ENCODE measurements around the gene DACT2.

Gene DACT2

DNA sequence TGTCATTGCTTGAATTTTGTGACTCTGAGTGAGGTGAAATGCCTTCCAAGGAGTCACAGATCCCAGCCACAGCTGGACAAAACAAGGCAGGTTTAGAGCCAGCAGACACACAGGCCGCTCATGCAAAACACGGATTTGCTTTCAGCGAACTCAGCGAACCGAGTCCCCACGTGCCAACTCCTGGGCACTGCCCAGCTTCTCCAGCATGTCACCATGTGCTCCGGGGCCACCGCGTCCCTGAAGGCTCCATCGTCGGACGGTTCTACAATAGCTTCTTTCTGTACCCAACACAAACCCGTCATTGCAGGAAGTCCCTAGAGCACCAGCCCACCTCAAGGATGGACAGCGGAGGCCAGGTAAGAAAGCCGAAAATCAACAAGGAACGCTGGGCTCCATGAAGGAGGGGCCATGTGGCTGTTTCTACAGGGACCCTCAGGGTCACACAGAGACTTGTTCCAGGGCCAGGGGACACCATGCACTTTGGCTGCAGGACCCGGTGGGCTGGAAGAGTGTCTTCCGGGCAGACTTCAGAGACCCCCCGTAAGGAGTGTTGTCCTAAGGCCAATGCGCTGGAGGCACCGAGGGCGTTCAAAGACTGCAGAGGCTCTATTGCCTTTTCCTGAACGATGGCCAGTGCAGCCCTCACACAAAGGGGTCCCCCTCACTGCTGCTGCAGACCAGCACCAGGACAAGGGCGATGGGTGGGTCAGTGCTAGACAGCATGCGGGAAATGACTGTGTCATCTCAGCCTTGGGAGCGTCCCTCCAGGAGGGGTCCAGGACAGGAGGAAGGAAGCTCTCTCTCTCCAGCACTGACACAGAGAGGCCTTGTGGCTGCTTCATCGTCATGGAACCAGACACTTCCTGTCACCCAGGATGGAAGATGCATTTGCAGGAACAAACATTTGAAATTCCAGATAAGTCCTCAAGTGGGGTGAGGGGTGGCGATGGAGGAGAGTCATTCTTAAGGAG is 19.8 kb downstream of the DACT2 start:
- TF ChIP-seq, protein P1, sequence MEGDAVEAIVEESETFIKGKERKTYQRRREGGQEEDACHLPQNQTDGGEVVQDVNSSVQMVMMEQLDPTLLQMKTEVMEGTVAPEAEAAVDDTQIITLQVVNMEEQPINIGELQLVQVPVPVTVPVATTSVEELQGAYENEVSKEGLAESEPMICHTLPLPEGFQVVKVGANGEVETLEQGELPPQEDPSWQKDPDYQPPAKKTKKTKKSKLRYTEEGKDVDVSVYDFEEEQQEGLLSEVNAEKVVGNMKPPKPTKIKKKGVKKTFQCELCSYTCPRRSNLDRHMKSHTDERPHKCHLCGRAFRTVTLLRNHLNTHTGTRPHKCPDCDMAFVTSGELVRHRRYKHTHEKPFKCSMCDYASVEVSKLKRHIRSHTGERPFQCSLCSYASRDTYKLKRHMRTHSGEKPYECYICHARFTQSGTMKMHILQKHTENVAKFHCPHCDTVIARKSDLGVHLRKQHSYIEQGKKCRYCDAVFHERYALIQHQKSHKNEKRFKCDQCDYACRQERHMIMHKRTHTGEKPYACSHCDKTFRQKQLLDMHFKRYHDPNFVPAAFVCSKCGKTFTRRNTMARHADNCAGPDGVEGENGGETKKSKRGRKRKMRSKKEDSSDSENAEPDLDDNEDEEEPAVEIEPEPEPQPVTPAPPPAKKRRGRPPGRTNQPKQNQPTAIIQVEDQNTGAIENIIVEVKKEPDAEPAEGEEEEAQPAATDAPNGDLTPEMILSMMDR (conservative IDR thresholded peaks at IDR 0.05): no peak
- H3K27ac ChIP-seq: no peak overlapping the region

DNA sequence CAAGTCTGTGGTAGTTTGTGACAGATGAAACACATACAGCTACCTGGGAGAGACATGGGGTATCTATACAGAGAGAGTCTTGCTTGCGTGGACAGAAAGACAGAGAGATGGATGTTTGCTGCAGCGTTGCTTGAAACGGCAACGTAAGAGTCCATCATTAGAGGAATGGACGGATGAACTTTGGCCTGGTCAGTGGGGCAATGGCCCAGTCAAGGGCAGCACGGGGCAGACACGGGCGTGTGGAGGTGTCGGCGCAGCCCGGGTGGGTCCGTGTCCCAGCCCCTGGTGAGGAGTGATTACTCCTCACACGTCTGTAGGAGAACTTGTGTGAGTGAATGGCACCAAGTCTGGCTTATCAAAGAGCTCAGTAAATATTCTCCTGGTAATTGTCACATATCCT is 21.9 kb downstream of the DACT2 start:
- H3K27ac ChIP-seq: no peak overlapping the region
- TF ChIP-seq, protein P1 (conservative IDR thresholded peaks at IDR 0.05): no peak

DNA sequence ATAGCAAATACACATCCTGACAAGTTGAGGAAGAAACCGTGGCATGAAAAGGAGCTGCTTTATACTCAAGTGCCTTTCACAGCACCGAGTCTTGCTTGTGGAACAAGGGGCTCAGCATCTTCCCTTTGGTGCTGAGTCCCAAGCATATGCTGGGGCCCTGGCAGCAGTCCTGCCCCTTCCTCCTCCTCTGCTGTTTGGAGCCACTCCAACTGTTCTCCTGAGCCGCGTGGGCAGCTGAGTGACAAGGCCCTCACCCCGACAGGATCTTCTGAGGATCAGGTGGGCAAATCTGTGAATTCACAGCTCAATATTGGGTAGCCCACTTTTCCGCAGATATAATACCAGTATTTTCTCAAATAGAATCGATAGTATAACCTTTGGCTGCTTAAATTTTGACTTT is 24.7 kb downstream of the DACT2 start:
- TF ChIP-seq, protein P1 (conservative IDR thresholded peaks at IDR 0.05): no peak
- H3K27ac ChIP-seq: no peak overlapping the region

DNA sequence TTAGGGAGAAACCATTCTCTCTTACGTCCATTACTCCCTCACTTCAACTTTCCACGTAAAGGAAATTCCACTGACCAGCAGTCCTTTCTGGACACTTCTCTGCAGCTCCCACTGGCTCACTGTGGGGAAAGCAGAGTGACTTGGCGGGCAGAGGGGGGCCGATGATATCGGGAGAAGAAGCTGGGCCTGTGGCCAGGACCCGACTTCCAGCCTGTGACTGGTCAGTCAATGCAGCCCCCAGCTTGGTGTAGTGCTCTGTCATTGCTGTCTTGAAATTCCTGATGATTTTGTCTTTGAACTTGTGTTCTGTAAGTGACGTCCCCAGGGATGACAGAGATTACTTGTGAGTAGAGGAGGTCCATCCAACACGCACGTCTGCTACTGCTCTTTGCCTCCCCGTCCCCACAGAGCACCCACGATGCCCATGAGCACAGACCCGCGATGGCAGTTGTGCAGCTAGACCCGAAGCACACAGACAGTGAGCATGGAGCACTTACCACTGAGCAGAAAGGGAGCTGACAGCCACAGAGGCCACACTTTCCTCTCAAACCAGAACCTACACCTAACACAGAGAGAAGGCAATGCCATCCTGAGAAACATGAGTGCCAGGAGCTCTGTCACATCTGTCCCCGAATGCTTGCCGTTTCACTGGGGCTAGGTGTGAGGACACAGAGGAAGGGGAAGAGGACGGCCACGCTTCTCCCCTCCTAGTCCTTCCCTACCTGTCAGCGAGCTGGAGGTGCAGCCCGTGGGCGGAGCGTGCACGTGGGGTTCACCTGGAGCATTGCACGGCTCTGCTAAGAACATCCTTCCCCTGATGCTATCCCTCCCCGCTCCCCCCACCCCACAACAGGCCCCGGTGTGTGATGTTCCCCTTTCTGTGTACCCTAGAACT is 25.7 kb downstream of the DACT2 start:
- H3K27ac ChIP-seq: no peak overlapping the region
- TF ChIP-seq, protein P1 (conservative IDR thresholded peaks at IDR 0.05): no peak

DNA sequence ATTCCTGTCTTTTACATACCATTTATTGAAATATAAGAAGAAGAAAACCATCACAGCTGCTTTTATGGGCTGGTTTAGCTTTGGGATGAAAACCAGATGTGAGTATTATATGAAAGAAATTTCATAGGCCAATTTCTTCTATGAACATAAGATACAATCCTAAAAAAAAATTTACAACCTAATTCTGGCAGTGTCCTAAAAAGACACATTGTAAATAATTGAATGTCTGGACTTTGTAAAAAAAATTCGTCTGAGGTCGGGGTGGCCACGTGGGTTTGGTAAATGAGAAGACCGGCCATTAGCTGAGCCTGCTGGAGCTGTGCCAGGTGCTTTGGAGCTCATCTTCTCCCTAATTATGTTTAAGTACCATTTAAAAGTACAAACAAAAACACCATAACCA is 26.8 kb downstream of the DACT2 start:
- no peak overlapping the region for H3K27ac ChIP-seq
- TF ChIP-seq, protein P1 (conservative IDR thresholded peaks at IDR 0.05): no peak

DNA sequence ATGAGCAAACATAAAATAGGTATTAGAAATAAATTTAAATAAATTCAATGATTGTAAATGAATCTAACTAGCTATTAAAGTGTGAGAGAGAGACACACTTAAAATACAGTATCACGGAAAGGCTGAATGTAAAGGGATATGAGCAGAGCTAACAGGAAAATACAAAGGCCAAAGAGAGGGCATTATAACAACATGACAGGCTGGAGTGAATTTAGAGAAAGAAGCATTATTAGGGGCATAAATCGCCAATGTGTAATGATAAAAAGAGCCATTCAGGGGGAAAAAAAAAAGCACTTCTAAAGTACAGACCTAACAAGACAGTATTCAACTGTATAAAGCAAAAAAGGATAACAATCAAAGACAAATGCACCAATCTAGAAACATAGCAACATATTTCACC is 28.1 kb downstream of the DACT2 start:
- H3K27ac ChIP-seq: no peak overlapping the region
- TF ChIP-seq, protein P1 (conservative IDR thresholded peaks at IDR 0.05): no peak

DNA sequence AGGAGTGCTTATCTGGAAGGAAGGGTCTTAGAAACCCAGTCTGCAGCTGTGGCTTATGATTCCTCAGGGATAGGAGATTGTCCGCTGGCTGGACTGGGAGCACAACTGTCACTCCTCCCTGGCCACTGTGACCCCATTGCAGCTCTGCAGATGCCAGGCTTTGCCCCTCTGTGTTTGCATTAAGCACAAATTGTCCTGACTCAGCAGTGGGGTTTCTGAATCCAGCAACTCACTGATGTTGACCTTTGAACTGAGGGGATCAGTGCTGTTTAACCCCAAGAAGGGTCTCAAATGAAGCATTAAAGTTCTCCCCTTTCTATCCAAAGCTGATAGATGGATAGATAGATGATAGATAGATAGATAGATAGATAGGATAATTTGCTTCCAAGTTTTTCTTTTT is 29.5 kb downstream of the DACT2 start:
- TF ChIP-seq, protein P1 (conservative IDR thresholded peaks at IDR 0.05): no peak
- H3K27ac ChIP-seq: no peak overlapping the region
